Measurements from ENCODE around the gene RTN4R. TPM values are rescaled to one million over a fixed set of nuclear protein-coding genes. Genes with fewer than 3 reads are reported as not detected.

Gene RTN4R
- total and polyA plus RNA-seq, 2 of the 8 experiments (the other 6 are each of a cell fraction or from before 2014, with no cell fraction given) = 21.8 to 41.3 TPM

GRCh38 chr22:20256551-20257211 is 11.4 kb downstream of the RTN4R start:
- Histone ChIP-seq H4K20me1 (replicated peaks in 1 of 2; ENCODE audit: control insufficient read depth in 1 of 2, insufficient read depth in 2 of 2, low read length in 2 of 2) (peaks cover 7 to 17% of the 10 kb centered on the region in 2 experiments), H4K8ac (ENCODE audit: extremely low read depth, insufficient read depth, low read length) (0 out of 2 replicates have a peak overlapping the region, but pooled peaks have one; percentile 58), H3K4me1 (replicated peaks in 1 of 4; ENCODE audit: control insufficient read depth in 3 of 4, insufficient read depth in 4 of 4, low read length in 3 of 4) (no peaks in the 10 kb centered on the region), H3K14ac (ENCODE audit: insufficient read length) (no peak overlapping the region), H3K36me3 (ENCODE audit: control insufficient read depth in 2 of 4, insufficient read depth in 4 of 4, low read length in 3 of 4) (no peaks in the 10 kb centered on the region), H3K56ac (replicated peaks; ENCODE audit: insufficient read length, low read depth, low read length) (no peak overlapping the region), H3K23ac (ENCODE audit: insufficient read length) (no peak overlapping the region), H4K5ac (ENCODE audit: insufficient read length, low read depth, low read length) (no peak overlapping the region), H2BK12ac (ENCODE audit: low read depth, low read length) (no peak overlapping the region), H2AFZ (ENCODE audit: low read length) (no peak overlapping the region), H3K9me3 (ENCODE audit: insufficient read depth in 2 of 2, low read depth in 1 of 2, low read length in 1 of 2) (0 out of 4 replicates have a peak, but pooled peaks cover 0 to 1% of the 10 kb centered on the region in 2 experiments), H3K23me2 (ENCODE audit: low read depth, low read length) (peaks cover 3% of the 10 kb centered on the region; the same call in 1 of the 2 replicates), H3K27ac (ENCODE audit: low read depth, low read length) (no peak overlapping the region), H2BK120ac (replicated peaks; ENCODE audit: low read depth, low read length) (no peak overlapping the region), H3K9ac (replicated peaks in 1 of 4; ENCODE audit: extremely low read depth in 1 of 4, low read depth in 3 of 4, low read length in 3 of 4) (no peak overlapping the region), H3K4me3 (ENCODE audit: extremely low read depth in 1 of 4, insufficient read depth in 2 of 4, low read depth in 3 of 4, low read length in 4 of 4) (no peak overlapping the region), H2BK15ac (ENCODE audit: low read length) (no peak overlapping the region), H3K79me2 (ENCODE audit: control insufficient read depth in 1 of 2, insufficient read depth in 2 of 2, low read length in 2 of 2) (peaks cover 0 to 6% of the 10 kb centered on the region in 2 experiments; a peak in 3 of 4 replicates), H3K79me1 (ENCODE audit: low read depth, low read length) (peaks cover 7% of the 10 kb centered on the region), H4K91ac (replicated peaks; ENCODE audit: insufficient read length, low read length) (no peak overlapping the region), H2BK5ac (ENCODE audit: low read depth, low read length) (0 out of 2 replicates have a peak overlapping the region, but pooled peaks have one; percentile 21), H2BK20ac (ENCODE audit: low read length) (no peak overlapping the region), H3K4me2 (ENCODE audit: insufficient read depth in 1 of 2, low read depth in 2 of 2, low read length in 2 of 2) (no peak overlapping the region), H3K4ac (replicated peaks; ENCODE audit: insufficient read length, low read depth, low read length) (peak overlapping the region; percentile 46), H2AK5ac (ENCODE audit: low read depth, low read length) (no peak overlapping the region), H3K27me3 (replicated peaks in 1 of 4; ENCODE audit: control insufficient read depth in 3 of 4, extremely low read depth in 1 of 4, insufficient read depth in 3 of 4, low read length in 3 of 4) (no peaks in the 10 kb centered on the region), H3K18ac (ENCODE audit: extremely low read depth, low read length) (no peak overlapping the region)
- POLR2A ChIA-PET (ENCODE audit: partially characterized antibody) = interaction anchor here (1.1 kb wide), 1 partner anchor 10 kb away, joined by 4 read pairs; no protein-coding TSS in a partner anchor
- no peak for DNase-seq (ENCODE audit: low read depth in 1 of 2, low spot score in 2 of 2)
- FAIRE-seq = no peak
- no peak for TF ChIP-seq SUZ12 (IDR thresholded peaks at IDR 0.05; ENCODE audit: low read length)
- WGBS, 2 experiments (ENCODE audit: extremely low coverage in 1 of 2, insufficient coverage in 1 of 2, insufficient read length in 1 of 2, insufficient replicate concordance in 2 of 2, low coverage in 1 of 2, low lambda C conversion rate in 2 of 2, missing lambda C conversion rate in 1 of 2) = 82% methylated on average over 12 of the region's 12 CpGs; no CpG with 5 or more reads in 1 of the 2 experiments
- CTCF ChIA-PET (ENCODE audit: partially characterized antibody) = interaction anchor here (1.0 to 3.3 kb wide), 6 partner anchors 14 to 146 kb away, joined by 3 to 31 read pairs (median 8); no protein-coding TSS in a partner anchor

All from H1 (cell line).